ENCODE results near the gene SPATS2L.

DNA sequence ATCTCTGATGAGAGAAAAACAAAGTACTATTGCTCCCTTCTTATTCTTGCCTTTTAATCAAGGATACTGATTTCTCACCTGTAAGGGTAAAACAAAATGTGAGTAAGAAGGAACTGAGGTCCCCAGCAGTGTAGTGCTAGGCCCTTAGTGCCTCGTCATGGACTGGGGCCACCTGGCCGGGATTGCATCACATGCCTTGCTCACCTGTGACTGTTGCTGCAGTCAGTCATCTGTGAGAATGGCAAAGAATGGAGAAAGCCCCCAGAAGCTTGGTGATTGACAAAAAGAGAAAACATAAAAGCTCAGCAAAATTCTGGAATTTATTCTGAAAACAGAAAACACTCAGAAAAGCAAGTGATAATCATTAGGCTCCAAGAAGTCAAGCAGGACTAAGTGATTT is 63.4 kb downstream of the SPATS2L start:
- TF ChIP-seq, protein P1, sequence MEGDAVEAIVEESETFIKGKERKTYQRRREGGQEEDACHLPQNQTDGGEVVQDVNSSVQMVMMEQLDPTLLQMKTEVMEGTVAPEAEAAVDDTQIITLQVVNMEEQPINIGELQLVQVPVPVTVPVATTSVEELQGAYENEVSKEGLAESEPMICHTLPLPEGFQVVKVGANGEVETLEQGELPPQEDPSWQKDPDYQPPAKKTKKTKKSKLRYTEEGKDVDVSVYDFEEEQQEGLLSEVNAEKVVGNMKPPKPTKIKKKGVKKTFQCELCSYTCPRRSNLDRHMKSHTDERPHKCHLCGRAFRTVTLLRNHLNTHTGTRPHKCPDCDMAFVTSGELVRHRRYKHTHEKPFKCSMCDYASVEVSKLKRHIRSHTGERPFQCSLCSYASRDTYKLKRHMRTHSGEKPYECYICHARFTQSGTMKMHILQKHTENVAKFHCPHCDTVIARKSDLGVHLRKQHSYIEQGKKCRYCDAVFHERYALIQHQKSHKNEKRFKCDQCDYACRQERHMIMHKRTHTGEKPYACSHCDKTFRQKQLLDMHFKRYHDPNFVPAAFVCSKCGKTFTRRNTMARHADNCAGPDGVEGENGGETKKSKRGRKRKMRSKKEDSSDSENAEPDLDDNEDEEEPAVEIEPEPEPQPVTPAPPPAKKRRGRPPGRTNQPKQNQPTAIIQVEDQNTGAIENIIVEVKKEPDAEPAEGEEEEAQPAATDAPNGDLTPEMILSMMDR (IDR thresholded peaks at IDR 0.05; ENCODE audit: low read depth, low read length): no peak
- TF ChIP-seq POLR2A (IDR thresholded peaks at IDR 0.05; ENCODE audit: extremely low read depth, insufficient read length) (no peak), MYC (IDR thresholded peaks at IDR 0.05; ENCODE audit: low read depth, low read length) (no peak)
